DND-41 (cell line): Measurements from ENCODE around the gene SOAT1.

Source experiments
- ATAC-seq: fragments of 200-7000 bp; cut with Tn5 transposase; 3 replicates; pipeline ENCODE4 v1.9.1; 2021; ENCODE audit warnings: low read depth; ENCODE audit not compliant: insufficient read depth
- DNase-seq: peaks from one replicate; pipeline ENCODE4 v3.0.0-alpha.2; 2020
- H2AFZ ChIP-seq: 2 replicates; pipeline ENCODE4 v1.6.0; 2012; ENCODE audit warnings: low read depth, low read length
- H3K27ac ChIP-seq: 2 replicates; pipeline ENCODE4 v1.5.1; 2012; ENCODE audit warnings: low read length, inconsistent platforms
- H3K27me3 ChIP-seq: fragments of 200-600 bp; sonication (generic); 2 replicates; pipeline ENCODE4 v1.6.0; 2012; ENCODE audit warnings: low read length, mild to moderate bottlenecking, inconsistent platforms; ENCODE audit not compliant: insufficient read depth, poor library complexity
- H3K36me3 ChIP-seq: 2 replicates; pipeline ENCODE4 v1.5.1; 2012; ENCODE audit warnings: low read length, inconsistent platforms; ENCODE audit not compliant: insufficient read depth
- H3K4me1 ChIP-seq: 2 replicates; pipeline ENCODE4 v1.5.1; 2012; ENCODE audit warnings: mild to moderate bottlenecking, low read length; ENCODE audit not compliant: insufficient read depth
- H3K4me2 ChIP-seq: 2 replicates; pipeline ENCODE4 v1.6.0; 2012; ENCODE audit warnings: mild to moderate bottlenecking, moderate library complexity, low read length, inconsistent platforms; ENCODE audit not compliant: insufficient read depth
- H3K4me3 ChIP-seq, 2 experiments: fragments of 200-600 bp in 1 of 2; shearing (Covaris generic) in 1 of 2; 2 replicates each; pipeline ENCODE4 v1.5.1; 2012 to 2016; ENCODE audit warnings: inconsistent platforms in 2 of 2, low read length in 2 of 2, mild to moderate bottlenecking in 2 of 2, low read depth in 1 of 2, moderate library complexity in 1 of 2
- H3K79me2 ChIP-seq: 2 replicates; pipeline ENCODE4 v1.6.0; 2012; ENCODE audit warnings: low read length, inconsistent platforms; ENCODE audit not compliant: insufficient read depth
- H3K9ac ChIP-seq: 2 replicates; pipeline ENCODE4 v1.6.0; 2012; ENCODE audit warnings: low read depth, mild to moderate bottlenecking, inconsistent platforms, low read length, moderate library complexity
- H3K9me3 ChIP-seq: 2 replicates; pipeline ENCODE4 v1.5.1; 2012; ENCODE audit warnings: low read length, moderate library complexity, mild to moderate bottlenecking, inconsistent platforms; ENCODE audit not compliant: insufficient read depth, severe bottlenecking
- H4K20me1 ChIP-seq: 2 replicates; pipeline ENCODE4 v1.6.0; 2012; ENCODE audit warnings: low read length; ENCODE audit not compliant: insufficient read depth
- CTCF ChIP-seq: IDR thresholded peaks from 2 replicates; pipeline ENCODE4 v1.5.1; 2012; ENCODE audit warnings: borderline replicate concordance, low read length, moderate library complexity, mild to moderate bottlenecking; ENCODE audit not compliant: poor library complexity, severe bottlenecking; ENCODE audit errors: extremely low read depth
- EZH2 ChIP-seq: IDR thresholded peaks from 3 replicates; pipeline ENCODE4 v1.6.1; 2012; ENCODE audit warnings: borderline replicate concordance, low read depth, mild to moderate bottlenecking, moderate library complexity, low read length, inconsistent platforms; ENCODE audit not compliant: severe bottlenecking

SOAT1 gene

GRCh38 chr1:179298952-179299351, 5.4 kb downstream of the SOAT1 start:
- Histone ChIP-seq H3K4me3 (0 out of 4 replicates have a peak overlapping the region, but pooled peaks of 1 of the 2 experiments have one; percentile 17), H3K4me1 (peaks cover 56% of the 10 kb centered on the region), H3K4me2 (peak overlapping the region; percentile 41), H3K9ac (peak overlapping the region; percentile 19; the same call in 1 of the 2 replicates), H3K27me3 (no peaks in the 10 kb centered on the region), H3K27ac (peak overlapping the region; percentile 65), H3K36me3 (peaks cover 23% of the 10 kb centered on the region), H2AFZ (no peak overlapping the region), H3K9me3 (no peaks in the 10 kb centered on the region), H4K20me1 (peaks cover 7% of the 10 kb centered on the region; the same call in 1 of the 2 replicates), H3K79me2 (peaks cover 91% of the 10 kb centered on the region)
- DNase-seq, result peak; percentile 72
- ATAC-seq, result peak; percentile 98
- no peak for TF ChIP-seq CTCF

DNA sequence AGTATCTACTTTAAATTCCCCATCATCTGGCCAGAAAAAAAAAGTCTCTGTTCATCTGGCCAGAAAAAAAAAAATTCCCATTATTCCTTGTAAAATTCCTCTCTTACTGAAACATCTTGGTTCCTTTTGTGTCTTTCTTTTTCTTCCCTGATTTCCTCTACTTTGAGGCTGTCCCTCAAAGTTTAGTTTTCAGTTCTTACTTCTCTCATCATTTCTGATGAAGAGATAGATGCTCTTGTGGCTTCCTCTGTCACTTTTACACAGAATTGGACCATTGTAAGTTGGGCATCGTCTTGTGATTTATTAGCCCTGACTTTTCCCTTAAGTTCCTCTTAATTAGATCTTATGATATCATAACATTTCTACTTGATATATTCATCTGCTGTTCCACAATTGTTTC, 6.5 kb downstream of the SOAT1 start:
- H3K36me3 ChIP-seq, result peaks cover 31% of the 10 kb centered on the region
- ATAC-seq (no peak), DNase-seq (no peak)
- H4K20me1 ChIP-seq, result peaks cover 5% of the 10 kb centered on the region; the same call in 1 of the 2 replicates
- H3K4me2 ChIP-seq, result no peak overlapping the region
- peaks cover 48% of the 10 kb centered on the region for H3K4me1 ChIP-seq
- peak overlapping the region; percentile 27; the same call in 1 of the 2 replicates for H3K27ac ChIP-seq
- H3K79me2 ChIP-seq, result peaks cover 86% of the 10 kb centered on the region
- TF ChIP-seq CTCF (no peak), EZH2 (no peak)
- H3K9ac ChIP-seq, result no peak overlapping the region
- H2AFZ ChIP-seq, result no peak overlapping the region
- H3K4me3 ChIP-seq, result no peak overlapping the region
- H3K27me3 ChIP-seq, result no peaks in the 10 kb centered on the region
- H3K9me3 ChIP-seq, result no peaks in the 10 kb centered on the region

DNA sequence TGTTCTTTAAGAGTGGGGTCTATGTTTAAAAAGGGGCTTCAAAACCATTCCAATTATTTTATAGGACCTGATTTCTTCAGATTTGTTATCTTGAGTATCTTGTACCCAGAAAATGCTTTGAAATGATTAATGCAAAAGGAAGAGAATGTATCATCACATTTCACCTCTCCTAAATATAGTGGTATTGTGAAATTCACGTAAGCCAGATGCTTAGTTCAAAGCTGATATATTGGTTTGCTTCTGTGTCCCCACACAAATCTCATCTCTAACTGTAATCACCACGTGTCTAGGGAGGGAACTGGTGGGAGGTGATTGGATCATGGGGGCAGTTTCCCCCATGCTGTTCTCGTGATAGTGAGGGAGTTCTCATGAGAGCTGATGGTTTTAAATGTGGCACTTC, 8.5 kb downstream of the SOAT1 start:
- Histone ChIP-seq H3K9ac (no peak overlapping the region), H3K4me1 (peaks cover 30% of the 10 kb centered on the region), H2AFZ (no peak overlapping the region), H3K79me2 (peaks cover 77% of the 10 kb centered on the region), H3K27me3 (no peaks in the 10 kb centered on the region), H3K4me2 (no peak overlapping the region), H3K36me3 (peaks cover 41% of the 10 kb centered on the region), H3K27ac (no peak overlapping the region), H4K20me1 (peaks cover 8% of the 10 kb centered on the region; the same call in 1 of the 2 replicates), H3K9me3 (no peaks in the 10 kb centered on the region), H3K4me3 (no peak overlapping the region)
- TF ChIP-seq CTCF, result no peak
- TF ChIP-seq EZH2, result no peak
- no peak for DNase-seq
- ATAC-seq, result no peak
